Measurements from ENCODE around the gene LHB. TPM values are rescaled to one million over a fixed set of nuclear protein-coding genes. Genes with fewer than 3 reads are reported as not detected.

LHB gene
- total RNA-seq, 1 donor = not detected

Other genes starting within 250 kb of the LHB start
- gene BCAT2, start 206.1 kb downstream of the LHB start, total RNA-seq = 3.9 TPM
- gene HSD17B14, start 180.6 kb downstream of the LHB start, total RNA-seq = 0.42 TPM
- gene PLEKHA4, start 148.5 kb downstream of the LHB start, total RNA-seq = 1.3 TPM
- 644 TPM for gene PPP1R15A, start 144.7 kb downstream of the LHB start, total RNA-seq
- gene TULP2, start 118.3 kb downstream of the LHB start, total RNA-seq = 0.31 TPM
- gene NUCB1, start 116.8 kb downstream of the LHB start, total RNA-seq = 166 TPM
- gene DHDH, start 83.4 kb downstream of the LHB start, total RNA-seq = 0.21 TPM
- 26.6 TPM for gene BAX, start 62.2 kb downstream of the LHB start, total RNA-seq
- gene FTL, start 51.8 kb downstream of the LHB start, total RNA-seq = 2,689 TPM
- 10.0 TPM for gene GYS1, start 23.8 kb downstream of the LHB start, total RNA-seq
- gene RUVBL2, start 23.2 kb downstream of the LHB start, total RNA-seq = 19.9 TPM
- gene CGB3, start 7.2 kb upstream of the LHB start, total RNA-seq = not detected
- not detected for gene CGB2, start 14.8 kb upstream of the LHB start, total RNA-seq
- not detected for gene CGB1, start 19.8 kb upstream of the LHB start, total RNA-seq
- gene CGB5, start 26.8 kb upstream of the LHB start, total RNA-seq = not detected
- not detected for gene CGB8, start 32.0 kb upstream of the LHB start, total RNA-seq
- not detected for gene CGB7, start 40.7 kb upstream of the LHB start, total RNA-seq
- not detected for gene NTF4, start 47.7 kb upstream of the LHB start, total RNA-seq
- gene KCNA7, start 55.6 kb upstream of the LHB start, total RNA-seq = under 0.01 TPM
- 136 TPM for gene SNRNP70, start 68.4 kb upstream of the LHB start, total RNA-seq
- gene LIN7B, start 97.3 kb upstream of the LHB start, total RNA-seq = 2.5 TPM
- 3.5 TPM for gene C19orf73, start 102.1 kb upstream of the LHB start, total RNA-seq
- 1.2 TPM for gene PPFIA3, start 102.5 kb upstream of the LHB start, total RNA-seq
- not detected for gene HRC, start 138.3 kb upstream of the LHB start, total RNA-seq
- gene TRPM4, start 140.7 kb upstream of the LHB start, total RNA-seq = 1.5 TPM

Measured in mononuclear cell (primary cell).